GM18511 (cell line): ENCODE results near the gene TAS2R10.
"Not testable (repeated sequence)": the region's sequence is repeated elsewhere in the genome, so short reads cannot be mapped to it uniquely, and the experiment has no call there.

ENCODE experiments used
- ATAC-seq: cut with Tn5 transposase; IDR thresholded peaks from one replicate; pipeline ENCODE4 v1.9.1; 2021; ENCODE audit warnings: mild to moderate bottlenecking, moderate library complexity; ENCODE audit not compliant: unreplicated experiment

The TAS2R10 gene

GRCh38 chr12:10826258-10826657, at the start of gene TAS2R10:
Gene TAS2R10 (minus strand): TSS chr12:10826358. CDS start chr12:10826269, 89 bp downstream.
- no peak for ATAC-seq

- no peak for ATAC-seq
Observed at GRCh38 chr12:10873378-10873777, 47.2 kb upstream of the TAS2R10 start.

- no peak for ATAC-seq
Observed at GRCh38 chr12:10867381-10867780, 41.2 kb upstream of the TAS2R10 start.

GRCh38 chr12:10863512-10864218, 37.5 kb upstream of the TAS2R10 start:
- ATAC-seq, result no peak

- ATAC-seq, result no peak
Observed at GRCh38 chr12:10861366-10861765, 35.2 kb upstream of the TAS2R10 start.

- no peak for ATAC-seq
Observed at GRCh38 chr12:10855807-10856206, 29.6 kb upstream of the TAS2R10 start.

GRCh38 chr12:10853776-10854175, 27.6 kb upstream of the TAS2R10 start:
- no peak for ATAC-seq

GRCh38 chr12:10851243-10851858, 25.2 kb upstream of the TAS2R10 start:
- ATAC-seq, result no peak

GRCh38 chr12:10849425-10849878, 23.3 kb upstream of the TAS2R10 start, which contains the start of gene PRR4:
Gene PRR4 (minus strand): TSS chr12:10849475. CDS start chr12:10849437, 38 bp downstream.
- no peak for ATAC-seq

- ATAC-seq, result no peak
Observed at GRCh38 chr12:10847744-10848143, 21.6 kb upstream of the TAS2R10 start.

- no peak for ATAC-seq
Observed at GRCh38 chr12:10842862-10843261, 16.7 kb upstream of the TAS2R10 start.

- ATAC-seq, result no peak
Observed at GRCh38 chr12:10838461-10838860, 12.3 kb upstream of the TAS2R10 start.

GRCh38 chr12:10829994-10830393, 3.8 kb upstream of the TAS2R10 start:
- no peak for ATAC-seq

- no peak for ATAC-seq
Observed at GRCh38 chr12:10824957-10825356, 1.2 kb downstream of the TAS2R10 start.

GRCh38 chr12:10811883-10812536, 14.1 kb downstream of the TAS2R10 start:
- no peak for ATAC-seq

GRCh38 chr12:10810068-10810467, 16.1 kb downstream of the TAS2R10 start, which contains the start of gene TAS2R9:
Gene TAS2R9 (minus strand): TSS chr12:10810168. CDS start chr12:10810075, 93 bp downstream.
- ATAC-seq, result no peak

- no peak for ATAC-seq
Observed at GRCh38 chr12:10807186-10807585, 19.0 kb downstream of the TAS2R10 start, which contains the start of gene TAS2R8. Gene TAS2R8 (minus strand): TSS chr12:10807286. CDS start chr12:10806980, 306 bp downstream.

GRCh38 chr12:10802587-10802986, 23.6 kb downstream of the TAS2R10 start, which contains the start of gene TAS2R7:
Gene TAS2R7 (minus strand): TSS chr12:10802627. CDS start chr12:10802570, 57 bp downstream.
- no peak for ATAC-seq

- ATAC-seq, result no peak
Observed at GRCh38 chr12:10801741-10802140, 24.4 kb downstream of the TAS2R10 start.

- ATAC-seq, result no peak
Observed at GRCh38 chr12:10794222-10794621, 31.9 kb downstream of the TAS2R10 start.

GRCh38 chr12:10791769-10792168, 34.4 kb downstream of the TAS2R10 start:
- ATAC-seq, result not testable (repeated sequence)
